GM19324 (cell line): ENCODE measurements around the gene MMRN1.

Experiments
- ATAC-seq: cut with Tn5 transposase; IDR thresholded peaks from one replicate; pipeline ENCODE4 v1.9.1; 2021; ENCODE audit warnings: mild to moderate bottlenecking, moderate library complexity; ENCODE audit not compliant: unreplicated experiment, low FRiP score

The MMRN1 gene

GRCh38 chr4:89909889-89910288 is 15.2 kb downstream of the MMRN1 start:
- no peak for ATAC-seq

DNA sequence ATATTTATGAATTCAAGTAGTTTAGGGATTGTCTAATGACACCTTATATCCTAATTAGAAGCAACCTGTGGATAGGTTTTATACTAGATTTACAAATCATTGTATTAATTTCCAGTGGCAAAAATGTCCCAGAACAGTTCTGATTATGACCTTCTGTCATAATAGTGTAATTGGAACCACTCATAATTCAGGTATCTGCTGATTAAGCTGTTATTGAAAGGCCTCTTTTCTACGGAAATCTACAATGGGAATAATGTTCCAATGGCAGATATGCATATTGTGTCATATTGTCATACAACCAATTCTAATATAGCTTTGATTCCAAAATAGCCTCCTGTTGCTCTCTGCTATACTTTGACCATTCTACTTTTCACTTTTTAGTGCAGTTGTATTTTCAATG is 19.0 kb downstream of the MMRN1 start:
- ATAC-seq = no peak

DNA sequence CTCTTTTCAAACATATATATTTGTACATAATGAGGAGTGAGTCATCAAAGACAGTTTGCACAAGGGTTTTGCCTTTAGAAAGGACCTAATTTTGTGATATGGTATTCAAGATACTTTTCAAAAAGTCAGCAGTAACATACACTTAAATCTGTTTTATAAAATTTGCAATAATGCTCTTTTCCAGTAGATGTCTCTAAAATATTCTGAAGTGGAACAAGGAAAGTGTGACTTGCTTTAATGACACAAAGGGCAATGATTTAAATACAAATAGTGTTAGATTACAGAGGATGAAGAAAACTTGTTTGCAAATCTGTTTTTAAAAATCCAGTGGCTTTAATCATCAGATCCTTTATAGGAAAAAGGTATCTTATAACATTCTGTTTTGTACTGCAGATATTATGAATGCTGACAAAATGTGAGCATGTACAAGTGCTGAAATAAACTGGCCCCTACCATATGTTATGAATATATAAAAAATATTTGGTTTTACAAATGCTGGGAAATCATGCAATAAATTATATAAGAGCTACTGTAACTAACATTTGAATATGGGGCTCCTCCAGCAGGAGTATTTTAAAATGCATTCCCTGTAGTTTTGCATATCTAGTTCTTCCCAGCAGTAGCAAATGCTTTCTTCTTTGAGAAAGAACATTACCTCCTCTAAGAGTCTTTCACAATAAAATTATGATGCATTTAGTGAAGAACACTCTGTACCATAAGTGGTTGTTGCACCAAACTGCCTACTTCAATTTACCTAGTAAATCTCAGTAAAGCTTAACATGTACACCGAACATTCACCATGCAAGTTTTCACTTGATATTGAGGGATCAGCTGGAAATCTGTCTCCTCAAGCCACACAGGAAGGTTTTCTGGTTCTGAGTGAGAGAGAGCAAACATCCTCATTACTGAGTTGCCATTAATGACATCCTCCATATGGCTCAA is 20.2 kb downstream of the MMRN1 start:
- no peak for ATAC-seq

- no peak for ATAC-seq
These were observed 21.3 kb downstream of the MMRN1 start for GRCh38 chr4:89915937-89916336.

DNA sequence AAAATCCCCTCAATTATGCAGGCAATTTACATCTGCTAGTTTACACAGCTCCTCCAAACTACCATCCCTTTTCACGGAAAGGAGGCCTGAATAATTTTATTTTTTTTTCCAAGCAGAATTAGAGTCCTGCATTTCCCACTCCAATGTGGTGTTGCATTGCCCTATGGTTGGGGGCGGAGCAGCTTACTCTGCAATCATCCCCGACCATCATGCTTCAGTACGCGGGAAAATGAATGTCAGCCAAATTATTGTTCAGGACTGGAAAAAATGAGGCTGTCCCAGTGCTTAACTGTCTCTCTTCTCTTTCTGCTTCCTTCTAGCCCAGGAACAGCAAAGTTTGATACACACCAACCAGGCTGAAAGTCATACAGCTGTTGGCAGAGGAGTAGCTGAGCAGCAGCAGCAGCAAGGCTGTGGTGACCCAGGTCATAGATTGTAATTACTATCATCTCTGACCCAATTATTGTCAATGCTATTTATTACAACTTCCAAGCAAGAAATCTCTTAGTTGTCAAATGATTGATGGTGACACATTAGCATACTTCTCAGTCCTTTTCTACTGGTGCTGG is 28.3 kb downstream of the MMRN1 start:
- ATAC-seq = no peak

DNA sequence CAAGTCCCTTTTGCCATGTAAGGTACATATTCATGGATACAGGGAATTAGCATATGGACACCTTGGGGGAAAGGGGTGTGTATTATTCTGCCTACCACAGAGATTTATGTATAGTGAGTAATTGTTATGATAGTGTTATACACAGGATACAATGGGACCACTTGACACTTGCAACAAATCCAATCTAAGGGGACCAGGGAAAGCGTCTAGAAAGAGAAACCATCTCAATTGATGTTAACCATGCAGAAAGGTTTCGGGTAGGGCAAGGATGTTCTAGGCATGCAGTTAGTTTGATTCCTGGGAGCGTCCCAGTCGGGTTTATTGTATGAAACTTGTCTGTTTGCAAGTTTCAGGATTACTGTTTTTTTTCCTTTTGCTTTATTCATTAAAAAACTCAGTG is 34.2 kb downstream of the MMRN1 start:
- no peak for ATAC-seq

GRCh38 chr4:89929425-89930159 is 34.9 kb downstream of the MMRN1 start:
- peak; percentile 90 for ATAC-seq

- ATAC-seq = no peak
These were observed 44.9 kb downstream of the MMRN1 start for GRCh38 chr4:89939546-89939945.

DNA sequence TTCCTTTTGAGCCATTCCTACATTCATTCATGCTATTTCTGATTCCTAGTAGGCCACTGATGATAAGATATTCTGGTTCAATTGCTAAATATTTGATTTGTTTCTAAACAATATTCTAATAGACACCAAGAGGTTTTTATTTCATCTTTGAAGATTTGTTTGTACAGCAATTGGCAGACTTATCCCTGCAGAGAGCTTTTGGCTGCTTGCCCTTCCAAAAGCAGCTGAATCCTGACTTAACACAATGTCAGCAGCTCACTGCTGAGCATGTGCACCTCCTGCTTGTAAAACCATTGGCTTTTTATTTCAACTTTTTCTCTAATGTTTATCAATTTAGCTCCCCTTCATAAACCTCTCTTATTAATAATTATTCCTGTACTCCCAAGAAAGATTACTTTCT is 45.3 kb downstream of the MMRN1 start:
- no peak for ATAC-seq

- no peak for ATAC-seq
These were observed 48.2 kb downstream of the MMRN1 start for GRCh38 chr4:89942811-89943210.

DNA sequence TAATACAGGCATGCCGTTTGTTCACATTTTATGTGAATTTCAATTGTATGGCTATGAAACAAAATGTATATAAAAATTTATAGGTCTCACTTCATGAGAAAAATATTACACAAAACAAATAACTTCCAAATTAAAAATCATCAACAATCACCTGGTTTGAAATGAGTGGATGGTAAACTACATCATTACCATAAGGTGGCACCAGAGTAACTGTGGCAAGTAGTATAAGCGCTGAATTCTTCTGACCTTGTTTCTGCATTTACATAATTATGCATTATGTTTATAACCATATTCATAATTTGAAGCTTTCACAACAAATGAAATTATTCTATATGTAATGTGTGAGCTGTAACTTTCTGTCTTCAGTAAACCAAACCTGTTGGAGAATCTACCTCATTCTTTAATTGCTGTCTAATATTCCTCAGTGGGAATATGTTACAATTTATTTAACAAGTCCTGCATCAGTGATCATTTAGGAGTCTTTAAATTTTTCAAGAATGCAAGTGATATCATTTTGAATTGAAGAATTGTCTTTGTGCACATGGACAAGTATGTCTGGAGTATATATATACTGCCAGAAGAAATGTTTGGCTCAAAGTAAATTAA is 55.2 kb downstream of the MMRN1 start:
- ATAC-seq = no peak

DNA sequence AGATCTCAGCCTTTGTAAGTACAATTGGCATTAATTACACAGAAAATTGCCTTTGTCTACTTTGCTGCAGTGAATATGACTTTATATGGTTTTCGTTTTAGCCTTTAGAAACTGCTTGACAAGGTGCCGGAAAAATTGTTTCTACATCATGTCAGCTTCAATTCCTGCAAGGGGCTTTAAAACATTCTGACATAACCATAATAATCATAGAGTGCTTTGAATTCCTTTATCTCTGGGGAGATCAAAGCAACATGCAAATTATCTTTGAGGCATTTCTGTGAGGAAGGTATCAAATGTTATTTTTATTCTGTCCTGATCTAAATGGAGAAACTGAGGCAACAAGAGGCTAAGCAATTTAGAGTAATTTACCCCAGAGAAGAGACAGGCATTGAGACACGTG is 57.8 kb downstream of the MMRN1 start:
- no peak for ATAC-seq

DNA sequence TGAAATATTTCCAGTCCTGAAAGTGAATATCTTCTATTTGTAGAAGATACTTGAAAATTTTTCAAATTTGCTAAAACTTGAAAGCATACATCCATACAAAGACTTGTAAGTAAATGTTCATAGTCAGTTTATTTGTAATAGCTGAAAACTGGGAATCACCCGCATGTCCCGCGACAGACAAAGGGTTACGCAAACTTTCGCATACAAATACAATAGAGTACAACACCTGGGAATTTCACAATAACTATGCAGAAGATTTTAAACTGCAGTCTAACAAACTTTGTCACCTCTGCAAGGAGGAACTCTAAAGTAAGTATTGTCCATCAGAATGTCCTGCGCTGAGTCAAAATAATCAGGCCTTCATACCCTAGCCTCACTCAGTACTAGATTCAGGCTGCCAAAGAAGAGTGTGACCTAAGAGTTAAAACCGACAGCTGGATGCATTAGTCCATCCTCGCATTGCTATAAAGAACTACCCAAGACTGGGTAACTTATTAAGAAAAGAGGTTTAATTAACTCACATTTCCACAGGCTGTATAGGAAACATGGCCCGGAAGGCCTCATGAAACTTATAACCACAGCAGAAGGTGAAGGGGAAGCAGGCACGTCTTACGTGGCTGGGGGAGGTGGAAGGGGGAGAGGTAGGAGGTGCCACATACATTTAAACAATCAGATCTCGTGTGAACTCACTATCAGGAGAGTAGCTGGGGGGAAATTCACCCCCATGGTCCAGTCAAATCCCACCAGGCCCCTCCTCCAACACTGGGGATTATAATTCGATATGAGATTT is 60.4 kb downstream of the MMRN1 start:
- ATAC-seq = no peak

- no peak for ATAC-seq
These were observed 62.6 kb downstream of the MMRN1 start for GRCh38 chr4:89957046-89957926.

DNA sequence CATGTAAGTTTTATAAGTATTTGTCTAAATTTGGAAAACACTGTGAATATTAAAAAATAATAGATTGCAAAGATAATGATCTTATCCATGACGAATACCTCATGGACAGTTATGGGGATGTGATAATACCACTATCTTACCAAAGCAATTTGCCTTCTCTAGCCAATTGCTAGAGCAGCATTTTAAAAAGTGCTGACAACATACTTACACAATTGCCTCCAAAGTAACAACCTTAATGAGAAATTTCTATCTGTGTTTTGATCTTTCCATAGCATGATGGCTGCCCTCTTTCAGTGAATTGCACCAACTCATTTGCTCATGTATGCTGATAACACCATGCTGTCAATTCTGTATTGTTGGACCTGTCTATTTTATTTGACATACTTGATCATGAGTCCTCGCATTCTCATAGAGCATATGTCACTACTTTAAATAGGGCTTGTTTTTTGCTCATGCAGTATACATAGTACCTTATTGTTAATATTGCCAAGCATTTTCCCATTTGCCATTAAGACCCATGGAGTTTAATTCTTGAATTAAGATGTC is 87.2 kb downstream of the MMRN1 start:
- no peak for ATAC-seq

DNA sequence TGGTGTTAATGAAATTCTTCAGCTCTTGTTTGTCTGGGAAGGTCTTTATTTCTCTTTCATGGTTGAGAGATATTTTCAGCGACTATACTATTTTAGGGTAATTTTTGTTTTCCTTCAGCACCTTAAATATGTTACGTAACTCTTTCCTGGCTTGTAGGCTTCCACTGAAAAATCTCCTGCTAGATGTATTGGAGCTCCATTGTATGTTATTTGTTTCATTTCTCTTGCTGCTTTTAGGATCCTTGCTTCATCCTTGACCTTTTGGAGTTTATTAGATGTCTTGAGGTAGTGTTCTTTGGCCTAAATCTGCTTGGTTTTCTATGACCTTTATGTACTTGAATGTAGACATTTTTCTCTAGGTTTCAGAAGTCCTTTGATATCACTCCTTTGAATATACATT is 93.6 kb downstream of the MMRN1 start:
- no peak for ATAC-seq

DNA sequence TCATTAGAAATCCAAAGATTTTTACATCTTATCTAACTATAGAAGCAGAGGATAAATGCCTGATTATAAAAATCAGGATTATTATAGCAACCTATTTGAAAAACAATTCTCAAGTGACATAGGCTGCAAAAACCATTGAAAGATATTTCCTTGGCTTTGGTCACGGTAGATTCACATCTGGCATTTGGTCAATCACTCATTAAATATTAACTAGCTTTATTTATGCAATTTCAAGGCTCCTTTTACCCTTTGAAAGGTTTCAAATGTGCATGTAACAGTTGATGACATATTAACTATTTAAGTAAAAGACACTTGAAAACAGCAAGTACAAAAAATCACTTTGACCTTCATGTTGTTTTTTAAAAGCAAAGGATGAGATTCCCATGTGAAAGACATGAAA is 98.1 kb downstream of the MMRN1 start:
- ATAC-seq = no peak

- no peak for ATAC-seq
These were observed 99.7 kb downstream of the MMRN1 start for GRCh38 chr4:89994176-89994873.
